ENCODE data around the gene CCSER1.
A peak's percentile ranks its signal among the peaks of the same experiment; 100 is the strongest.
"Not testable (repeated sequence)": the region's sequence is repeated elsewhere in the genome, so short reads cannot be mapped to it uniquely, and the experiment has no call there.

CCSER1 gene

DNA sequence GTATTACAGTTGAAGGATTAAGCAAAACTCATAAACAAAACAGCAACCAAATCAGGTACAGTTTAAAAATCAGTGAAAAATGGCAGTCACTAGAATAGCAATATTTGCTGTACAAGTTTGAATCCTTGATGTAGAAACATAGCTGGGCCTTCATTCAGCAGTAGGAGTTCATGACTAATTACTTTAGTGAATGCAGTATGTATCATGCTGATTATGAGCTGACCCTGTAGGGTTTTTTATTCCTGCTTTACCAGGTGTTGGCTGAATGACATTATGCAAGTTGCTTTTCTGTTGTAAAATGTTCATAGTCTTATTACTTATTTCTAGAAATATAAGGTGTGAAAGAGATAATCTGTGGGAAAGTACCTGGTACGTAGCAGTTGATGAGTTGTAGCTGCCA, 179.6 kb downstream of the CCSER1 start:
- no peak for DNase-seq

DNA sequence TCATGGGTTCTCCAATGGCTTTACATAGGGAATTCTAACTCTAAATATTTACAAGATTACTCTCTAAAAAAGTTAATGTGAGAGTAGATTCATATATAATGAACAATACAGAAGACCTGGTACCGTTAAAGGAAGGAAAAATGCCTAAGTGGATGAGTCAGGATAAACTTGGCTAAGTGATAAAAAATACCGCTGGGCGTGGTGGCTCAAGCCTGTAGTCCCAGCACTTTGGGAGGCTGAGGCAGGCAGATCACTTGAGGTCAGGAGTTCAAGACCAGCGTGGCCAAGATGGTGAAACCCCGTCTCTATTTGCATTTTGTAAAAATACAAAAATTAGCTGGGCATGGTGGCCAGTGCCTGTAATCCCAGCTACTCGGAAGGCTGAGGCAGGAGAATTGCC, 189.9 kb downstream of the CCSER1 start:
- DNase-seq: not testable (repeated sequence)

DNA sequence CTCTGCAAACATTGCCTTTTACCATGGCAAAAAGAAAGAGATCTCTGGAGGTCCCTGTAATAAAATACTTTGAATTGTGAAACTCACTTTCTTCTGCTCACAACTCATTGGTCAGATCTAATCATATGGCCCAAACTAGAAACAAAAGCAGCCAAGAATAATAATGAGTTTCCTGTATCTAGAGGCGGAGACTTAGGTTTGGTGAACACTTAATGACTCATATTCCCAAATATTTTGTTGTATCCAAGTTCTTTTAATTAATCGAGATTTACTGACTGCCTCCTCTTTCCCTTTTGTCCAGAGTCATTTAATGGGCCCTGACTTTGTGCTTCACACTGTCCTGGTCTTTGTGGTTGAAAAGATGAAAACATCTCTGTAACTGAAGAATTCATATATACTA, 190.6 kb downstream of the CCSER1 start:
- DNase-seq: no peak

DNA sequence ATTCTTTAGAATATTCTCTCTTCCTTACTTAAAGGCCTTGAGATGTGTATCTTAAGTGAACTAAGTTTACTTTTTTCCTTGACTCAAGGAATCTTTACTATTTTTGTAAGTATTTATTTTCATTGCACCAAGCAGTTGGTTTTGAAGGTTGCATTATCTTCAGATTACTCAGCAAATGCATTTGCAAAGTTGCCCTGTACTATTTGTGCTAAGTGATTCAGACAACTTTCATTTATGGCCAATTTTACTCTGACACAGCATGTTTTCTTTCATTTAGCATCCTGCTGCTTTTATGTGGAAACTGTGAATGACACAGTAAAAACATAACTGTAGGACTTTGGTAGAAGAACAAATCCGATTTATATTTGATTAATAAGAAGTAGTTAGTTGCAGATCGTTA, 191.0 kb downstream of the CCSER1 start:
- no peak for DNase-seq

DNA sequence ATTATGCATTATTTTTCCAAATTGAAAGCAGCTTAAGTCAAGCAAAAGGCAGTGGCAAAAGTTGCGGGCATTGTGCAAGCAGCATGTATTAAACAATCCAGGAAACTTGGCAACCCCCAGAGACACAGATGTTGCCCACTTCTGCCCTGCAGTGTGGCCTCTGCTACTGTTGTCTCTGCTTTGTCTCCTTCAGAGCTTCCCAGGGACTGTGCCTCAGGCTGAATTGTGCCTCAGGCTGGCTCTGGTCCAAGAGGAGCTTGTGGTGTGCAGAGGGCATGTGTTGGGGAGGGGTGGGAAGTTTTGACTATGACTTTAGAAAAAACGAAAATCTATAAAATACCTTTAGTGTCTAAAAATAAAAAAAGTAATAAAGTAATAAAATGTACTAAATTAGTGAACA, 201.4 kb downstream of the CCSER1 start:
- DNase-seq: no peak

DNA sequence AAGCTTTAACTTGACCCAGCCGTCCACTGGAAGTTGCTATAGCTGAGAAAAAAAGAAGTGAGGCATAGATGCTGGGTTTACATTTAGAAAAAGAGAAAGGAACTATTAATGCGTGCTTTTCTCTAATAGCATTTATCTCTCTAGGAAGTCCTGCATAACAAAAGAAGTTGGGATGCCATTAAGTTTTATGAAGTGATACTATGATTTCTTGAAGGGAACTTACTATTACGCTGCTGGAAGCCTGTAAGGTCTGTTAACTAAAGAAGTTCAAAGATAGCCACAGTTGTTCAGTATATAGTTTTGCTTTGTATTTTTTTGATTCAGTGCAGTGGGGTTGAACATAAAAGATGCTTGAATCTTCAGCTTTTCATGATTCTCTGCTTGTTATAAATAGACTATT, 203.4 kb downstream of the CCSER1 start:
- no peak for DNase-seq

DNA sequence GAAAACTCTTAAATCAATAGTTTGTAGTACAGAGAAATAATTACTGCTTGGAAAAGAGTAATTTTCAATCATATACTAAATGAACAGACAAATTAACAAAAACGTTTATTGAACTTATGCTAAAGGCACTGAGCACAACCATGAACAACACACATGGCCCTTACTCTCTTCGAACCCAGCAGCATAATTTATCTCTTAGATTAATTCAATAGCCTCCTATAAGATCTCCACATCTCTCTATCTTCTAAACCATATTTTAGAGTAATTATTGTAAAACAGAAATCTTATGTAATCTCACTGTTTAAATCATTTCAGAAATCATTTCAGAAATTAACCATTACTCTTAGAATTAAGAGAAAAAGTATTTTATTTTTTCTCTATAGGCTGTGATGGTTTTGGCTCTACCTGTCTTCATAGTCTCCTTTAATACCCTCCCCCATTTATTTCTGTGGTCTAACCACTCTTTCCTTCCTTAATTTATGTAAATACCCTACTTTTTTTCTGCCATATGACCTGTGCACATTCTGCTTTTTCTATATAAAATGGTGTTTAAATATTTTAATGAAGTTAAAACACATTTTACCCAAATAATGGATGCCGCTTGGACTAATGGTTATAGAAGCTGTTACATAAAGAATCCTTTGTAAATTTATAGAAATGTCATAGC, 218.5 kb downstream of the CCSER1 start:
- no peak for DNase-seq

DNA sequence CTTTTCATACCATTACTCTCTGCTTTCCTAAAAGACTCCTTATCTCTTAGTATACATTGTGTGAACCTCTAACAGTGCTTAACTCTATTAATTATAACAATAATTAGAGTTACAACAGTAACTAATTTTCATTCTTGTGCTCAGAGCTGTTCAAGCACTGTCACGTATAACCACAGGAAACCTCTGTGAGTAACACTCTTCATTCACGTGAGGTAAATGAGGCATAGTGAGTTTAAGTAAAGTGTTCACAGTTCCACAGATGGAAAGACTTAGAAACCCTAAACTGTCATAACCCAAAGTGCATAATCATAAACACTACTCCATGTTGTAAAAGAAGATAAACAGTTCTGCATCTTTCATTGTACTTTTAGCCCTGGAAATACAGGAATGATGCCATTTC, 222.4 kb downstream of the CCSER1 start:
- DNase-seq: no peak

DNA sequence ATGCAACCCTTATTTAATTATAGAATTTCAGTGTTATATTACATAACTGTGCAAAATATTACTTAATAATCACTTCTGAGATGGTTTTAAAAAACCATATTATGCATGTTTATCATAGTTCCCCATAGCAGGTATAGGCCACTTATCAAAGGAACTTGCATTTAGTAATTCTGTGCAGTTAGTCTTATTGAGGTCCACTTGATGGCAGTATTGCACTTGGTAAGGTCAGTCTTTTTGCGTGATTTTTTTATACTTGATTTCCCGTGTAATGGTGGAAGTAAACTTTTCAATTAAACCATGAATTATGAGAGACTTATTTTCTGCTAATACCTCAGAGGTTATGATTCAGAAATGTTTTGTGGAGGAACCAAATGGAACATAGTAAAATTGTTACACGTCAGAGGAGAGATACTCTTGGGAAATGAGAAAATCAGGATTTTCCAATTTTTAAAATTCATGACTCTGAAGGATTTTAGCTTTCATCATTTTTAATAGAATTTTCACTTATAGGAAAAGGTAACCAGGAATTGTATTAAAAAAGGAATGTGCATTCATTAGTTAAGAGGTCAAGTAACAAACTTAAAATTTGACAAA, 230.0 kb downstream of the CCSER1 start:
- no peak for DNase-seq

DNA sequence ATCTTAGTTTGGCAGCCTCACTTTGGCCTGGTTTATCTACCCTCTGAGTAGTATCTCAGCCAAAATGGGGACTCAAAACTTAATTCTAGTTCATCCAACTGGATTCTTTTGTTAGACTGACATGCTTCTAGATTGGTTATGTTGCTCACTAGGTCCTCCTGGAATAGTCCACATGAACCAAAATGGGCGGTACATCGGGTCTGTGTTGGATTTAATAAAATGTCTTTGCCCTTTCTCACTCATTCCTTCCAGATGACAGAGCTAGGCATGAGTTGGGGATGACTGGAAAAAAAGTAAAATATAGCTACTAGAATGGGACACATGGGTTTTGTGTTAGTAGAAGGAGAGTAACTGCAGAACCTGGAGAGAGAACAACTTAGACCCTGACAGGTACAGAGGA, 247.9 kb downstream of the CCSER1 start:
- DNase-seq: no peak

DNA sequence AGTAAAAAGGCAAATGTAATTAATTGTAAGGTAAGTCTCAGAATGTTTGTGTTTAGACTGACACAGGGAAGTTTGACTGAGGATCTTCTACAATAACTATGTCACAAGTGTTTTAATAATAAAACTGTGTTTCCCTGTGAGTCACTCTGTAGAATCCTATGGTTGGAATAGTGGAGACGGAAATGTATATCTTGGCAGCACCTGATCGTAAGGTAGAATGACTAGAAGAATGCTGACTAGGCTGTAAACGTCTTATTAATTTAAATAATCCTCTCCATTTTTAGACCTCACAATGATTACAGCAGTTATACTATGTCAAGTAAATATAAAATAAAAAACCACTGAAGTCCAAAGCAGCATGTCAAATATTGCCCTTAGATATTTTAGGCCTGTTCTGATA, 266.0 kb downstream of the CCSER1 start:
- DNase-seq: no peak

DNA sequence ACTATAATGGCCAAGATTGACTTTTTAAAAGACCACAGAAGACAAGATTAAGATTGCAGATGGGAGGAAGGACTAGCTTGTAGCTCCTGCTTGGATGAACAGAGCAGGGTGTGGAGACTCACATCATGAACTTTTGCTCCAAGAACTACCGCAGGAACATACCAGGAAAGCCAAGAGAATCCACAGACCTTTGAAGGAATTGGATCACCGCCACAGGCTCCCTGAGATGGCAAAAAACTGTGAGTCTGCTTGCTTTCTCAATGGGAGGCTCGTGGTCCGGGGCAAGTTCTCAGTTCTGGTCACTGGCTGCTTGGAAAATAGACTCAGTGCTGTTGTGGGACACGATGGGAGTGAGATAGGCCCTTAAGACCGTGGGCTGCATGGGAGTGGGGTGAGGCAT, 276.6 kb downstream of the CCSER1 start:
- no peak for DNase-seq

DNA sequence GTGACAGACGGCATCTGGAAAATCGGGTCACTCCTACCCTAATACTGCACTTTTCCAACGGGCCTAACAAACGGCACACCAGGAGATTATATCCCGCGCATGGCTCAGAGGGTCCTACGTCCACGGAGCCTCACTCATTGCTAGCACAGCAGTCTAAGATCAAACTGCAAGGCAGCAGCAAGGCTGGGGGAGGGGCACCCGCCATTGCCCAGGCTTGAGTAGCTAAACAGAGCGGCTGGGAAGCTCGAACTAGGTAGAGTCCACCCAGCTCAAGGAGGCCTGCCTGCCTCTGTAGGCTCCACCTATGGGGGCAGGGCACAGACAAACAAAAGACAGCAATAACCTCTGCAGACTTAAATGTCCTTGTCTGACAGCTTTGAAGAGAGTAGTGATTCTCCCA, 280.7 kb downstream of the CCSER1 start:
- DNase-seq: not testable (repeated sequence)

DNA sequence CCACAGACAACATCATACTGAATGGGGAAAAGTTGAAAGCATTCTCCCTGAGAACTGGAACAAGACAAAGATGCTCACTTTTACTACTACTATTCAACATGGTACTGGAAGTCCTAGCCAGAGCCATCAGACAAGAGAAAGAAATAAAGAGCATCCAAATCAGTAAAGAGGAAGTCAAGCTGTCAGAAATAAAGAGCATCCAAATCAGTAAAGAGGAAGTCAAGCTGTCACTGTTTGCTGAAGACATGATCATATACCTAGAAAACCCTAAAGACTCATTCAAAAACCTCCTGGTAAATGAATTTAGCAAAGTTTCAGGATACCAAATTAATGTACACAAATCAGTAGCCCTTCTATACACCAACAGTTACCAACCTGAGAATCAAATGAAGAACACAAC, 285.6 kb downstream of the CCSER1 start:
- not testable (repeated sequence) for DNase-seq

DNA sequence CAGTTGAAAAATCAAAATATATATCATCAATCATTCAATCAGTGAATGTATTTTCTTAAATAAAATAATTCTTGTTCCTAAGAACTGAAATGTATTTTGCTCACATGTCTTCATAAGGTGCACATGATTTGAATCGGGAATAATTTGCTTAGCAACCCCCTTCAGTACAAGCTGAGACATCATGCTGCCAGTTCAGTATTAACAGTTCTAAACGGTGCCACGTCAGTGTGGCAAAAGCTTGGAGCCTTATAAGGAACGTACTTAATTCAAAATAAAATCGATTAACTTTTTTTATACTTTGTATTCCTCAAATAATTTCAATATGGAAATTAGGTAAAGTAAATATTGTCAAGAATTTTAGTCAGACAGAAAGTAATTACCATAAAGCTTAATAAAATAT, 287.9 kb downstream of the CCSER1 start:
- no peak for DNase-seq

DNA sequence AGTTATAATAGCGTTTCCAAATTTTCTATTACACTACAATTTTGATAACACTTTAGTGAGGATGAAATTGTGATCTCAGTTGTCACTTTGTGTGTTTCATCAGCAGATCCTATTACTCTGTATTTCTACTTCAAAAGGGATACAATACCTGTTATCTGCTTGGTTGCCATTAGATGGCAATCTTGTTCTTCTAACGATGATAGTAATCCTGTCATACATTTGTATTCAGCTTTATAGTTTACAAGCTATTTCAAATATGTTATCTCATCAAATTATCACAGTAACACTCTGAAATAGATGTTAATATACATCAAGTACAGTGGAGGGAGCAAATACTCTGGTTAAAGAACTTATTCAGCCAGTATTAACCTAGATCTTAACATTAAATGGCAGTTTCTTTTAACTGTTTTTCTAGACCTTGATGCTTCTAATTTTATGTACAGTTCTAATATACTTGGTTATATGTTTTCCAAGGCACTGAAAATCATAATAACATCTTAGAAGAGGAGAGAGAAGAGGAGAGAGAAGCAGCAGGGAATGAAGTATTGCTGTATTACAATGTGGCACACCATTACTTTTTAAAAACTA, 292.0 kb downstream of the CCSER1 start:
- peak in 1 of 2 donors; percentile 16 for DNase-seq

DNA sequence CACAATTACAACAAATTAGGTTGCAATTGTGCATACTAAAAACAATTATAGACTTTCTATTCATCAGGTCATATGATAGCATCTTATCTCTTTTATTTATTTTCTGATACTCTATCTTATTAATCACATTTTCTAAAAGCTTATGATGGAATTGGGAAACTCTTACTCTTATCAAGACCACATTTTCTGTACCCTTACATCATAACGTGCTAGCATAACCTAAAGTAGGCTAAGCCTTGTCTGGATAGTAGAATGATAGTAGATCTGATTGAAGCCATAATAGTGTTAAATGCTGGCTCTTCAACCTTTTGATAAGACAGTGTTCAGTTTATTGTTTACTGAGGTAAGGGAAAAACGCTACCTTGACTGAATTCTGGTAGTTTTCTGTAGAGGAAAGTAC, 294.0 kb downstream of the CCSER1 start:
- no peak for DNase-seq

DNA sequence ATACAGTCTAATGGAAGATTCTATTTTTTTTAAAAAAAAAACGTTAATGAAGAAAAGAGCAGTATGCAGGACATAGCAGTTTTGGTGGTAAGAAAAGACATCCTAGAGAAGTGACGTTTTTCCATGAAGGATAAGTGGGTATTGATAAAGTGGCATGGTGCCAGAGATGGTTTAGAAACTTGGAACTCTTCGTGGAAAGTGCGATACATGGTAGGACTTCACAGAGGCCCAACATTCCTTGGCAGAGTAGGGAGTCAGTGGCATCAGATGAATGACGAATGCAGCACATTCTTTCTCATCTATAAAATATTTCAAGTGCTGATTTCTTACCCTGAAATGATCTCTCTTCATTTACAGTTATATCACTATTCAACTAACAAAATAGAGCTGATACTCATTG, 298.7 kb downstream of the CCSER1 start:
- no peak for DNase-seq

DNA sequence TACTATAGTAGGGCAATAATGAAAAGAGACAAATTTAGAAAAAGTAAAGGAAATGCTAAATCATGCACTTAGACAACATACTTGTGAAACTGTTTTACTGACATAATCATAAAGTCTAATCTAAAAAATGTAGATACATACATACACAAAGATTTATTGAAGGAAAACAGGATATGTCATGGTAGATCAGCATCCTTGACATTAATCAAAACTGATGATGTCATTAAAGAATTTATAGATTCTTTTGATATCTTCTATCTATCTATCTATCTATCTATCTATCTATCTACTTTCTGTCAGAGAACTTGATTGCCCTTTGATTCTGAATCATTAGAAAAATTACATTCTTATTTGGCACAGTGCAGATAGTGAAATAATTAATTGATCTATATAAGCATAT, 311.3 kb downstream of the CCSER1 start:
- no peak for DNase-seq

DNA sequence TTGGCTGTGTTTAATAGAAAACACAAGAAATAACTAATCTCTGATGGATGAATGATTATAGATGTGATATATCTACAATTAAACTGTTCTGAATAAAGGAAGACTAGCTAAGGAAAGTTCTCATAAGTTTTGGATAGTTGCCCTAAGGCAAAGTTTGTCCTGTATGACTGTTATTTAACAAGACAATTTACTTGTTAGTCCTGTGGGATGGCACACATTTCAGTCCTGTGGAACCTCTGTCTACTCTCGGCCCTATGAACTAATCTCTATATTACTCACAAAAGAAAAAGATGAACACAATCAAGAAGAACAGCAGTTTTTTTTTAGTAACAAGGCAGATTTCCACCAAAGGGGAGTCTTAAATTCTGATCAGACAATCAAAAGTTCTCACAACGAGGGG, 314.6 kb downstream of the CCSER1 start:
- no peak for DNase-seq

DNA sequence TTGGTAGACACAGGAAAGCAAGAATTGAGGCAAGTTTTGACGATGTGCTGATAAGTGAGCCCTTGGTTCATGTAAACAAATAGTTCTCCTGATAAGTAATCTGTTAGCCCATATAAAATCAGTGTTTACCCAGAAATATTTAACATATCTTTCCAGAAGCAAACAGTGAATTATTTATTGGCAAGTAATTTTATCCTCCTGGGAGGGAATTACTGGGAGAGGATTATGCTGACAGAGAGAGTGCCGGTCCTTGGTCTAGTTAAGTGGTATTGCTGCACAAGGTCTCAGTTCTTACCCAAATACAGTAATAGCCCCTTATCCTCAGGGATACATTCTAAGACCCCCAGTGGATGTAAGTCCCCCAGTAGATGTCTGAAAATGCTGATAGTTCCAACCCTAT, 315.4 kb downstream of the CCSER1 start:
- no peak for DNase-seq

DNA sequence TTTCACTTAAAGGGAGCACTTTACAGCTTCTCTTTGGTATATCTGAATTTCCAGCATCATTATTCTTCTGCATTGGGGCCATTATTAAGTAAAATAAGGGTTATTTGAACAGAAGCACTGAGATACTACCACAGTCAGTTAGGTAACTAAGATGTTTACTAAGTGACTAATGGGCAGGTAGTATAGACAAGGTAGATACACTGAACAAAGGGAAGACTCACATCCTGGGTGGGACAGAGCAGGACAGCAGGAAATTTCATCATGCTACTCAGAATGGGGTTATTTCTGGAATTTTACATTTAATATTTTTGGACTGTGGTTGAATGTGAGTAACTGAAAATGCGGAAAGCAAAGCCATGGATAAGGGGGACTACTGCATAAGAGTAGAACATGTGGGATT, 316.0 kb downstream of the CCSER1 start:
- DNase-seq: no peak

DNA sequence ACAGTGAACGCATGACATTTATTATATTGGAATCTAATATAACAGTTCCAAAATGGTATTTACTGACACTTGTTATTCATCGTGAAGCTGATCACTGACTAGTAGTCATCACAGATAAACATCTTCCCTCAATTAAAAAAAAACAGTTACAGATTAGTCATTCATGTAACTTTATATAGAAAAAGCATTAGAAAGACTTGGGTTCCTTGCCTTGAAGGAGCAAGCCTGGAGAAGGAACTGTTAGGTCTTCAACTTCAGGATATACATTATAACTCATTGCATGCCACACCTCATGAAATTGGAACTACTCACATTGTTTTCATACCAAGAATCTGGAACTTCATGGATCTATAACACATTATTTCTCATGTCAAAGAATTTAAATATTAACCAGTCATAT, 317.7 kb downstream of the CCSER1 start:
- DNase-seq: no peak

DNA sequence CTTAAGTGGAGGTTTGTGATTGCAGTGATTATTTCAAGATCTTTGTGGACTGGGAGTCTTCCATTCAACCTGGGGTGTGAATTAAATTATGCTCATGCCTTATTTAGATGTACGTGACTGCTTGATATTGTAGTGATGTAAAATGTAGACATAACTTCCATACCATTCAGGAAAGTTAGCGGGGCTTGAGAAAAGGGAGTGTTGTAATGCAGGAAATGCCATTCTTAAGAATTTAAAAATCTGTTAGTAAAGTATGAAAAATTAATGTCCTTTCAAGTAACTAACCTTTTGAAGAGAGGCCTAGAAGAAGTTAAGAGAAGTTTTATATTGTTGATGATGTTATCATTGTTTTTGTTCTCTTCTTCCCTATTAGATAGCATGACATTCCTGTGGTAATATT, 318.2 kb downstream of the CCSER1 start:
- DNase-seq: no peak

DNA sequence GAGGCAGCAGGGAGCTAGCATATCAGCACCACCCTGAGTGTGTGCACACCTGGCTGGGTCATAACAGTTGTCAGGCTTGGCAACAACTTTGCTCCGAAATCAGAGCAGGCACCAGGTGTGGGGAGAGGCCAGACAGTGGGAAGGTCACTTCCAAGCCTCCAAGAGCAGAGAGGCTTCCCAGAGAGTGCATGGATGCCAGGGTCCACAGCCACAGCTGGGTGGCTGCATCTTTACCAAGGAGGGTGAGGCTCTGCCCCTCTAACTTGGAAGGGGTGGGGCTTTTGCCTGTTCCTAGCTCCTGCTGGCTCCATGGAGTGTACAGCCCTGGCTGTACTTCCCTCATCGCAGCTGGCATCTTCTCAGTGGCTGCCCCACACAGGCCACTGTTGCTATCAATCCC, 322.4 kb downstream of the CCSER1 start:
- DNase-seq: no peak
